CD4-positive, alpha-beta T cell treated with Interleukin-17A for 1 hour (primary cell): ENCODE results near the gene CLASP1.
"Not testable (repeated sequence)": the region's sequence is repeated elsewhere in the genome, so short reads cannot be mapped to it uniquely, and the experiment has no call there.

Experiments
- DNase-seq: peaks from one replicate; pipeline ENCODE4 v3.0.0-alpha.2; 2020

CLASP1 gene

DNA sequence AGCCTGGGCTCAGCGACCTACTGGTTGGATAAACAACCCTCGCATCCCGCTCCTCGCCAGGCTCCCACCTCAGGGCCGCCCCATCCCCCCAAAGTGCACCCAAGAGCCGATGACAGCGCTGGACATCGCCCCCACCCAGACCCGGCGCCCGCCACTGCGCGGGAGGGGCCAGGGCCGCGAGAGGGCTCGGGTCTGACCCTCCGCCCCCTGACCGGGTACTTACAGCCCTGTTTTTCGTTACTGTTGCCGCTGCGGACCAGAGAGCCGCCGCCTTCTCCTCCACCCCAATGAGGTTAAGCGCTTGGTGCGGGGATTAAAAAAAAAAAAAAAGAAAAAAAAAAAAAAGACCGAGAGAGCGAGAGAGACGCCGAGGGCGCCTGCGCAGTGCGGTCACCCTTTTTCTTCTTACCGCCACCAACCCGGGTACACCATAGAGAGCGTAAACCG, at the start of gene CLASP1:
Gene CLASP1 (minus strand): TSS at position 314 of the 447 bp plus-strand sequence. CDS start 43,567 bp downstream, outside the sequence.
- no peak for DNase-seq

DNA sequence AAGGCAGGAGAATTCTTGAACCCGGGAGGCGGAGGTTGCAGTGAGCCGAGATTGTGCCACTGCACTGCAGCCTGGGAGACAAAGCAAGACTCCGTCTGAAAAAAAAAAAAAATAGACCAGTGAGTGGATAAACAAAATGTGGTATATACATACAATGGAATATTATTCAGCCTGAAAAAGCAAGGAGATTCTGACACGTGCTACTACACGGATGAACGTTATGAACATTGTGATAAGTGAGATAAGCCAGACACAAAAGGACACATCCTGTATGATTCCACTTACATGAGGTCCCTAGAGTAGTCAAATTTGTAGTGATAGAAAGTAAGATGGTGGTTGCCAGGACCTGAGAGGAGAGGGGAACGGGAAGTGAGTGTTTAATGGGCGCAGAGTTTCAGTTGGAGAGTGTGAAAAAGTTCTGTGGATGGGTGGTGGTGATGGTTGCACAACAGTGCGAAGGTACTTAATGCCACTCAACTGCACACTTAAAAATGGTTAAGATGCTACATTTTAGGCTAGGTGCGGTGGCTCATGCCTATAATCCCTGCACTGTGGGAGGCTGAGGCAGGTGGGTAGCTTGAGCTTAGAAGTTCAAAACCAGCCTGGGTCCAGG, 49.2 kb upstream of the CLASP1 start:
- no peak for DNase-seq

DNA sequence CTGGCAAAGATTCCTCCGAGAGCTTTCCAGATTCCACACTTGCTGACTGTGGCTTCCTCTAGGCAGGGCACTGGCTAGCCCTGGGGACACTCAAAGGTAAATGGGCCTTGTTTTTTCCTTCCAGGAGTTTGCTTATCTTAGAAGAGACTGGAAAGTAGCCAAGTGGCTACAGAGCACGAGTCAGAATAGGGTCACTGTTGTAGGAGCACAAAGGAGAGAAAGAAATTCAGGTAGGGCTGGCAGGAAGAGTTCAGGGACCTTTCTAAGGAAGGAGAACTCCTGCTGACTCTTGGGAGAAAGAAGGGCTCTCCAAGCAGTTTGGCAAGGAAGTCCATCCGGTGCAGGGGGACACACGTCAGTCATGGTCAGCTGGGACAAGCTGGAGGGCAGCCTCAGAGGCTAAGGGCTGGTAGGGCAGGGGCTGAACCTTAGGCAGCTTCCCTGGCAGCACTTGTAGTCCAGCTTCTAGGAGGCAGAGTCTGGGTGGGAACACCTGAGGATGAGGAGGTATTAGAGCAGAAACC, 47.9 kb upstream of the CLASP1 start:
- no peak for DNase-seq

DNA sequence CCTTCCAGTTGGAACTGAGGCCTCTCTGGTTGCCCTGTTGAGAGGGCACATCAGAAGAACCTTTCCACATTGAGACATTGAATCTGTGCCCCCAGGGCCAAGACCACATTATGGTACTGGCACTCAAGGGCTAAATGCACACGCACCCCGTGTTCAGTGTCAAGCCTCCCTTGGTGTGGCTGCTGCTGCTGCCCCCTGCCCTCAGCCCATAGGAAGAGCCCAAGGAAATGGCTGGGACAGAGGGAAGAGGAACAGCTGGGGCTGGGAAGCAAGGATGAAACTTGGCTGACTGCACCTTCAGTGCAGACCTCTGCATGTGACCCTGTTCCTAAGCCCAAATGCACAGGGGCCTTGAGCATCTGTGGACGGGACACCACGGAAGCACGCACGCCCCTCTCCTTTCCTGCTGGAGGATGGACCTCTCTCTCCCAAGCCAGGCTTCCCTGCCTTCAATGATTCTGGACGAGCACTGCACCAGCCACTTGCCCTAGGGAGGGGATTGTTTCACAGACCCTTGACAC, 47.2 kb upstream of the CLASP1 start:
- no peak for DNase-seq

DNA sequence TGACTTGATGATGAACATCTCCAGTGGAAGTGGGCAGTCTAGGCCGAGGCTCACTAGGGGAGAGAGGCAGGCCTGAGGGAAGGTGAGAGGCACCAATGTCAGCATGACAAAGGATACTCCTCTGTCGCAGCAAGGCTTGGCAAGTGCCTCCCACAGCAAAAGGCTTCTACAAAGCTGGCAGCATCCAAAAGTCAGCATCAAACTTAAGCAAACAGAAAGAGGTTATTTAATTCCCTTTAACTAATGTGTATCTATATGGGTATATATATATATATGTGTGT, 45.8 kb upstream of the CLASP1 start:
- DNase-seq: no peak

DNA sequence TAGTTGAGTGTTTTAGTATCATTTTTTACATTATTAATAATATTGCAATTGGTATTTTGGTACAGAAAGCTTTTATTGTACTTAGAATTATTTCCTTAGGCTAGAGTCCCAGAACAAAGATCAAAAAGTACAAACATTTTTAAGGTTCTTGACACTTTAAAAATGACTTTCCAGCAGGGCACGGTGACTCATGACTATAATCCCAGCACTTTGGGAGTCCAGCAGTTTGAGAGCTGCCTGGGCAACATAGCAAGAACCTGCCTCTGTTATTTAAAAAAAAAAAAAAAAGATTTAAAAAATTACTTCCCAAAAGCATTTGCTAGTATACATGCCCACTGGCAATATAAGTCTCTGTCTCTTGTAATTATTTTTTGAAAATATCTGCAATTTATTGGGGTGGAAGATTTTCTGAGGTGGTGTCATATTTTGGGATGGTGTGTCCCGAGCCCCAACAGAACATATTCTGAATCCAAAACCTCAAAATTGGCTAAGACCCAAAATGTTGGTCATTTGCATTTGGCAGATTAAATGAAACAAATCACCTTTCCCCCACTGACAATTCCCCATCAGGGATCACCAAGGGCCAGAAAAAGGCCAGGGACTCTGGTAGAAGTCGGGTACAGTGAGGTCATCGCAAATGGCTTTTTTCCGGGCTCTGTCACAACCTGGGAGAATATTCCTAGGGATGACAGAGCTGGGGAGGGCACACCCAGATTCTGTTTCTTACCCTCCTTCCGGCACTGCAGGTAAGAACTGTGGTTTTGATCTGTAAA, 45.3 kb upstream of the CLASP1 start:
- DNase-seq: no peak

DNA sequence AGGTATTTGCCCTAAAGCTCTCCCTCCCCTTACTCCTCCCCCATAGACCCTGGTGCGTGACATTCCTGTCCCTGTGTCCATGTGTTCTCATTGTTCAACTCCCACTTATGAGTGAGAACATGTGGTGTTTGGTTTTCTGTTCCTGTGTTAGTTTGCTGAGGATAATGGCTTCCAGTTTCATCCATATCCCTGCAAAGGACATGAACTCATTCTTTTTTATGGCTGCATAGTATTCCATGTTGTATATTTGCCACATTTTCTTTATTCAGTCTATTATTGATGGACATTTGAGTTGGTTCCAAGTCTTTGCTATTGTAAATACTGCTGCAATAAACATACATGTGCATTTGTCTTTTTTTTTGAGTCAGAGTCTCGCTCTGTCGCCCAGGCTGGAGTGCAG, 41.3 kb upstream of the CLASP1 start:
- not testable (repeated sequence) for DNase-seq

DNA sequence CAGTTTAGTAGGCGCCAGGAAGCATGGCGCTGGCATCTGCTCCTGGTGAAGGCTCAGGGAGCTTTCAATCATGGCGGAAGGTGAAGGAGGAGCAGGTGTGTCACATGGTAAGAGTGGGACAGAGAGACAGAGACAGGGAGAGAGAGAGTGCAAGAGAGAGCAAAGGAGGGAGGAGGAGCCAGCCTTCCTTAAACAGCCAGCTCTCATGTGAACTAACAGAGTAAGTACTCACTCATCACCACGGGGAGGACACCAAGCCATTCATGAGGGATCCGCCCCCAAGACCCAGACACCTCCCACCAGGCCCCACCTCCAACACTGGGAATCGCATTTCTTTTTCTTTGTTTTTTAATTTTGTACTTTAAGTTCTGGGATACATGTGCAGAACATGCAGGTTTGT, 40.8 kb upstream of the CLASP1 start:
- DNase-seq: no peak

DNA sequence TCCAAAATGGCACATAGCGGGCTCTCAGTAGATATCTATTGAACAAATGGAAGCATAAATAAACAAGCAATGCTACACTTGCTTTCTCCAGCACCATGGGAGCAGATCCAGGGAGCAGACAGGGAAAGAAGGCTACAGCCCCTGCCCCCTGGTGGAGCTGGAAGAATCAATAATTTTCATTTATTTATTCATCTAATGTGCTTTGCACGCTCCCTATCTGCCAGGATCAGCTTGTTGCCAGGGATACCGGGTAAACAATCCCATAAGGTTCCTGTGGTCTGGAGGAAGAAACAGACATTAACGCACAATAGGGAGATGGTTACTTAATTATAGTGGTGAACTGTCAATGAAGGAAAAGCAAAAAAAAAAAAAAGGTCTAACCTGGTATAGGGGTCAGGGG, 40.1 kb upstream of the CLASP1 start:
- DNase-seq: no peak

DNA sequence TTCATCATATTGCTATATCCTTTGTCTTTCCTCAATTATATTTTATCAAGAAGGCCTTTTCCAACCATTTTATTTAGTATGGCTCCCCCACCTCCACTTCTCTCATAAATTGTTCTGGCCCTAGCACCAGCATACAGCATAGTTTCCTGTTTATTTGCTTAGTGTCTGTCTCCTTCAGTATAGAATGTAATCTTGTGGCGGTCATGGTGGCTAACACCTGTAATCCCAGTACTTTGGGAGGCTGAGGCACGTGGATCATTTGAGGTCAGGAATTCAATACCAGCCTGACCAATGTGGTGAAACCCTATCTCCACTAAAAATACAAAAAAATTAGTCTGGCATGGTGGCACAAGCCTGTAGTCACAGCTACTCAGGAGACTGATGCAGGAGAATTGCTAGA, 39.6 kb upstream of the CLASP1 start:
- DNase-seq: no peak

DNA sequence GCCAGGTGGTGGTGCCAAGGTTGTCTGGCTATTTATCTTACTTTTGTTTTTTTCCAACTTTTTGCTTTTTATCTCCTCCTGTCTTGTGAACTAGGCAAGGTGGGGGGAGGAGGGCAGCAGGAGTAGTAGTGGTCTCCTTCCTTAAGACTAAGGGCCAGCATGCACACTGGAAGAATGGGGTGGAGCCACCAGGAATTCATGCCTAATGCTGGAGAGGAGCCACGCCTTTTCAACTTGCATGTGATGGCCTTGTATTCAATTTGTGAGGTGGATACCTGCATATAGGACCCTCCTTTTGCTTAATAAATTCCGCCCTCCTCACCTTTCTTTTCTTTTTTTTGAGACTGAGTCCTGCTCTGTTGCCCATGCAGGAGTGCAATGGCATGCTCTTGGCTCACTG, 37.6 kb upstream of the CLASP1 start:
- DNase-seq: no peak

DNA sequence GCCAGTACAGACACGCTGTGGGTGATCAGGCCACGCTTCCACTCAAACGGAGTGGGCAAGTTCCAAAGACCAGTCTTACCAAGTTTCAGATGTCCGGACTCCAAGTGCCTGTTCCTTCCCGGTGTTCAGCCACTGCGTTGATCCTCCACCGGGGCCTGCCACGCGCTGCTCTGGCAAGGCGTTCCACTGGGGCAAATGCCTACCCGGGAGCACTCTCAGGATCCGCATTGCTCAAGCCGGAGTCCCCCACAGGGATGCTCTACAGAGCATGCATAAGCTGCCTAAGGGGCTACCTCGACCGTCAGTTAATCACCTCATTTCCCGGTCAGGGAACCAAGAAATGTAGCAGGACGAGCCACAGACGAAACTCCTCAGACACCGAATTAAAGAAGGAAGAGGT, 37.0 kb upstream of the CLASP1 start:
- no peak for DNase-seq

DNA sequence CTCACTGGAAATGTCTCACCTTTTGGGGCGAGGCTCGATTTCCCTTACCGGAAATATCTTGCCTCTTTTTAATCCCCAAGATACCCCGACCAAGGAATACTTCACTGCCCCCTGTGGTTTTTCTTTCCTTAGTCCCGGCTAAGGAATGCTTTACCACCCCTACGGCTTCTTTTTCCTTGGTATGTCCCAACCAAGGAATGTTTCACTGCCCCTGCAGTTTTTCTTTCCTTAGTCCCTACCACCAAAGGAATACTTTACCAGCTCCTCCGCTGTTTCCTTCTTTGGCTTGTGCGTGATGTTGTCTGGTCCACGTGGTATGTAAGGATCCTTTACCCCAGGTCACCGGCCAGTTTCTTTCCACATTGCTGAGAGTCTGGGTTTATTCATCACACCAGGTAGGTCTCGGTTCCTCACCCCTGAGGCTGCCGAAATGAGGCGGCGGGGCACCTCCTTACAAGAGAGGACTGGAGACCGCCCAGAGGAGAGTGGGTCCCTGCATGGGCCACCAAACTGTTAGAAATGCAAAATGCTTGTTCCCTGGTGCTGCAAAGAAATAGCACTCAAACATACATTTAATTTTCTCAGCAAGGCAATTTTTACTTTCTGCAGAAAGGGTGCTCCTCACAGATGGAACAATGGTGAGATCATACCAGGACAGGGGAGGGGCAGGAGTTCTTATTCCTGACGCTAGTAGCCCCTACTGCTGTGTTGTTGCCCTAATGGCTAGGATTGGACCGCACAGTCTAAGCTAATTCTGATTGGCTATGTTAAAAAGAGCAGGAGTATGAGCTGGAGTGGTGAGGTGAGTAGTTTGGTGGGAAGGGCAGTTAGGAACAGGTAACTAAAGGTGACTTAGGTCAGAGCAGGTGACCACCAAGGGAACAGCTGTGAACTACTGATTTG, 33.4 kb upstream of the CLASP1 start:
- no peak for DNase-seq

DNA sequence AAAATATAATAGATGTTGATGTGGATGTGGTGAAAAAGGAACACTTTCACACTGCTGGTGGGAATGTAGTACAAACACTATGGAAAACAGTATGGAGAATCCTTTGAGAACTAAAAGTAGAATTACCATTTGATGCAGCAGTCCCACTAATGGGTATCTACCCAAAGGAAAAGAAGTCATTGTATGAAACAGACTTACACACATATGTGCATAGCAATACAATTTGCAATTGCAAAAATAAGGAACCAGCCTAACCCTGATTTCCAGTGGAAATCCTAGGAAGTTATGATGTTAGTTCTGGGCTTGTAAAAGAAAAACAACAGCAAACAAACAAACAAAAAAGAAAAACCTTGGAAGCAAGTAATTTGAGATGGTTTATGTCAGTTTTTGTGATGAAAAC, 28.6 kb upstream of the CLASP1 start:
- DNase-seq: no peak

DNA sequence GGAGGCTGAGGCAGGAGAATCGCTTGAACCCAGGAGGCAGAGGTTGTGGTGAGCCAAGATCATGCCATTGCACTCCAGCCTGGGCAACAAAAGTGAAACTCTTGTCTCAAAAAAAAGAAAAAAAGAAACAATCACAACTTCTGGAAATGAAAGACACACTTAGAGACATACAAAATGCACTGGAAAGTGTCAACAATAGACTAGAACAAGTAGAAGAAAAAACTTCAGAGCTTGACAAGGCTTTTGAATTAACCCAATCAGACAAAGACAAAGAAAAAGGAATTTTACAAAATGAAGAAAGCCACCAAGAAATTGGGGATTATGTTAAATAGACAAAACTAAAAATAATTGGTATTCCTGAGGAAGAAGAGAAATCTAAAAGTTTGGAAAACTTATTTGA, 22.4 kb upstream of the CLASP1 start:
- DNase-seq: not testable (repeated sequence)

DNA sequence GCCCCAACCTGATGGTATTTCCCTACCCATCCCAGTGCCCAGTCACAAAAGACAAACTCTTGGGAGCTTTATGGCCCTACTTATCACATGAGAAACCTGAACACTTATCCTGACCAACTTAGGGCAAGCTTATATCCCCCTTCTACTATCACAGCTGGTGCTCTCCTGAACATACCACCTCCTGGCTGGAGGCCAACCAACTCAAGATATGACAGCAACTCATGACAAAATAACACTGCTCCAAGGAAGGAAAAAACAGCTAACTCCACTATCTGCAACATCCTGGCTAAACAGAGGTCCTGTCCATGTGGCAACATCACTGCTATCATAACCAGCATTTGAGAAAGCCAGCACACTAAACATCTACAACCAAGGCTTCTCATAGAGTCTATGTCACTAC, 20.9 kb upstream of the CLASP1 start:
- DNase-seq: no peak

DNA sequence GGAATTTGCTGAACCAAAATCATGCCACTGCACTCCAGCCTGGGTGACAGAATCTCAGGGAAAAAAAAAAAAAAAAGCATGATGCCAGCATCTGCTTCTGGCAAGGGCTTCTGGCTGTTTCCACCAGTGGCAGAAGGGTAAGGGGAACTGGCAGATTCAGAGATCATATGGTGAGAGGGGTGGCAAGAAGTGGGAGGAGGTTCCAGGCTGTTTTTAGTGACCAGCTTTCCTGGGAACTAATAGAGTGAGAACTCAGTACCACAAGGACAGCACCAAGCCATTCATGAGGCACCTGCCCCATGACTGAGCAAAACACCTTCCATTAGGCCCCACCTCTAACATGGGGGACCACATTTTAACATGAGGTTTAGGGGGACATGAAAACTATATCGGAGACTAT, 18.4 kb upstream of the CLASP1 start:
- DNase-seq: no peak

DNA sequence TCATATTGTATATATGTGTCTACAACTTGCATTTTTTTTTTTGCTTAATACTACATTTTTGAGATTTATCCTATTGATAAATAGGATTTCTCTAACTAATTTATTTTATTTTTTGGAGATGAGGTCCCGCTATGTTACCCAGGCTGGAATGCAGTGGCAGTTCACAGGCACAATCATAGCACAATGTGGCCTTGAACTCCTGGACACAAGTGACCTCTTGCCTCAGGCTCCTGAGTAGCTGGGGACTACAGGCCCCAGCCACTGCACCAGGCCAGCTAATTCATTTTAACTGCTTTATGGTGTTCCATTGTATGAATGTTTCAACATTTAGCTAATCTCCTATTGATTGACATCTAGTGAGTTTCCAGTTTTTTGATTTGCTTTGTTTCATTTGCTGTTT, 16.8 kb upstream of the CLASP1 start:
- no peak for DNase-seq

DNA sequence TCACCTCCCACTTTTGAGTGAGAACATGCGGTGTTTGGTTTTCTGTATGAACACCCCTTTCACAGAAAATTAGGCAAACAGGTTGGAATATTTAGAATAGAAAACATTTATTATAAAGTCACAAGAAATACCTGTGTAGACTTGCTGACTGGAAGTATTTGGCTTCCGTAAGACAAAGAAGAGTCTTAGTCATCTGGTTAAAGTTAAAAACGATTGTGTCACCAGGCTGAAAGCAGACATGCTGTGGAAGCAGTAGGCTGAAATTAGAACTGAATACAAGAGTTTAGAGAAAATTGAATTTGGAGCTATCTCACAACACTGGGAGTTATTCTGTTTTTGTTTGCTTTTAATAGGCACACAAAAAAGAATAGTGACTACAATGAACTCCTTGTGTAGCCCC, 16.2 kb upstream of the CLASP1 start:
- DNase-seq: no peak

DNA sequence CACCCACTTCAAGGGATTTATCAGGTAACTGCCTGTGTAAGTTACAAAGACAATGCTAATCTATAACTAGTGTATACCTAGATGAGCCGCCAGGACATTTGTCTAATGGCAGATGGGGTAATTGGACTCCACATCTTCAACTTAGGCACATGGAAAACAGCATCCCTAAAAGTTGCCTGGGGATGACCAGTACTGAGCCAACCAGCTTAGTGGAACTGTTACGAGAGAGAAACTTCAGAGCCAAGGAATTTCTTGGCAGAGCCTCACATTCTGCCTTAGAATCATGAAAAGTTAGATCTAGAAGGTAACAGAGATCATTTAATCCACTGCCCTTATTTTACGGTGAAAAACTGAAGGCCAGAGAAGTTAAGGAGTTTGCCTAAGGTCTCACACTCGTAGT, 15.5 kb upstream of the CLASP1 start:
- DNase-seq: no peak

DNA sequence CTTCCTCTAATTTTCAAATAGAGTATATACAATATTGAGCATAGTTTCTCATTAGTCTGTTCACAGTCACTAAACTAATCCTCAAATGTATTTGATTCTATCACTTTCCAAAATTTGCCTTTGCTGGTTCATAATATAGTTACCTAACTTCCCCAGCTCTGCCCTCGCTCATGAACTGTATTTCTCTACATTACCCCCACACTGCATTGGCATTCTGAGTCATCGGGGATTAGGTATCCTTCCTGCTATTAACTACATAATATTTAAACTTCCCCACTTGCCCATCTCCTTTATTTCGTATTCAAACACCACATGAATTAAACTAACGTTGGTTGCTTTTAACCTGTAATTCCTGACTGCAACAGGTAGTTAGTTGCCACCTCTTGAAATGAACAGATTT, 14.8 kb upstream of the CLASP1 start:
- DNase-seq: no peak

DNA sequence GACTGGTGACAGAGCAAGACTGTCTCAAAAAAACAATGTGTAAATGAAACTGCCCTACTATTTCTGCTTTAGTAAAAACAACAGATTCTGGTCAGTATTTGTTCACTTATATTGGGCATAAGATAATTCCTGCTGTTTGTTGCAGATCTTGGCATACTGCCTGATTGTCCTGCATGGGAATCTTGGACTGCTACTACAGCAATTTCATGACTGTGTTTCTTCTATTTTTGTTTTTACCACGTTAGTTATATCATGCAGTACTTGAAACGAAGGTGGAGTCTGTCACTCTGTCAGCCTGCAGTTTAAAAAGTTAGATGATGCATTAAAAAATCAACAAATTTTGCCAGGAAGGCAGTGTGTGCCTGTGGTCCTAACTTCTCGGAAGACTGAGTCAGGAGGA, 14.2 kb upstream of the CLASP1 start:
- DNase-seq: no peak

DNA sequence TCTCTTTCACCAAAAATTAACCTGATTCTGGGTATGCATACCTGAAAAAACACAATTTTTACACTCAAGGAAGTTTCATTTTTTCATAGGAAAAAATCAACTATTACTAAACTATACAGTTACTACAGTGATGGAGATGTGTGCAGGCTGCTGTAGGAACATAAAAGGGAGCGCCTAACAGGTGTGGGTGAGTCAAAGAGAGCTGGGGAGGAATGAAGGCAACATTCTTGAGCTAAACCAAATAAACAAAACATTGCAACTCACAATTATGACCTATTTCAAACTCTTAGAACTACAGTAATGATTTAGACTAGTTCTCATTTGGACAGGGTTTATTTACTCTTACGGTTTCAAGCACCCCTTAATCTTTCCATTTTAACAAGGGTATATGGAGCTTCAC, 13.4 kb upstream of the CLASP1 start:
- DNase-seq: no peak

DNA sequence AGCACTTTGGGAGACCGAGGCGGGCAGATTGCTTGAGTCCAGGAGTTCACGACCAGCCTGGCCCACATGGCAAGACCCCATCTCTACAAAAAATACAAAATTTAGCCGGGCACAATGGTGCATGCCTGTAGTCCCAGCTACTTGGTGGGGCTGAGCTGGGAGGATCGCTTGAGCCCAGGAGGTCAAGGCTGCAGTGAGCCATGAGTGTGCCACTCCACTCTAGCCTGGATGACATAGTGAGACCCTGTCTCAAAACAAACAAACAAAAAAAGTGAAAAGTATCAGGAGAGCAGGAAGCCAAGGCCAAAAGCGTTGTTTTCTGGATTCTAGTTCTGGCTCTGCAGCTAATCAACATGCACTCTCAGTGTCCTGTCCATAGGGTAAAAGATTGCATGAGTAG, 10.7 kb upstream of the CLASP1 start:
- DNase-seq: no peak
